ENCODE results near the gene UMODL1.

Gene UMODL1, protein sequence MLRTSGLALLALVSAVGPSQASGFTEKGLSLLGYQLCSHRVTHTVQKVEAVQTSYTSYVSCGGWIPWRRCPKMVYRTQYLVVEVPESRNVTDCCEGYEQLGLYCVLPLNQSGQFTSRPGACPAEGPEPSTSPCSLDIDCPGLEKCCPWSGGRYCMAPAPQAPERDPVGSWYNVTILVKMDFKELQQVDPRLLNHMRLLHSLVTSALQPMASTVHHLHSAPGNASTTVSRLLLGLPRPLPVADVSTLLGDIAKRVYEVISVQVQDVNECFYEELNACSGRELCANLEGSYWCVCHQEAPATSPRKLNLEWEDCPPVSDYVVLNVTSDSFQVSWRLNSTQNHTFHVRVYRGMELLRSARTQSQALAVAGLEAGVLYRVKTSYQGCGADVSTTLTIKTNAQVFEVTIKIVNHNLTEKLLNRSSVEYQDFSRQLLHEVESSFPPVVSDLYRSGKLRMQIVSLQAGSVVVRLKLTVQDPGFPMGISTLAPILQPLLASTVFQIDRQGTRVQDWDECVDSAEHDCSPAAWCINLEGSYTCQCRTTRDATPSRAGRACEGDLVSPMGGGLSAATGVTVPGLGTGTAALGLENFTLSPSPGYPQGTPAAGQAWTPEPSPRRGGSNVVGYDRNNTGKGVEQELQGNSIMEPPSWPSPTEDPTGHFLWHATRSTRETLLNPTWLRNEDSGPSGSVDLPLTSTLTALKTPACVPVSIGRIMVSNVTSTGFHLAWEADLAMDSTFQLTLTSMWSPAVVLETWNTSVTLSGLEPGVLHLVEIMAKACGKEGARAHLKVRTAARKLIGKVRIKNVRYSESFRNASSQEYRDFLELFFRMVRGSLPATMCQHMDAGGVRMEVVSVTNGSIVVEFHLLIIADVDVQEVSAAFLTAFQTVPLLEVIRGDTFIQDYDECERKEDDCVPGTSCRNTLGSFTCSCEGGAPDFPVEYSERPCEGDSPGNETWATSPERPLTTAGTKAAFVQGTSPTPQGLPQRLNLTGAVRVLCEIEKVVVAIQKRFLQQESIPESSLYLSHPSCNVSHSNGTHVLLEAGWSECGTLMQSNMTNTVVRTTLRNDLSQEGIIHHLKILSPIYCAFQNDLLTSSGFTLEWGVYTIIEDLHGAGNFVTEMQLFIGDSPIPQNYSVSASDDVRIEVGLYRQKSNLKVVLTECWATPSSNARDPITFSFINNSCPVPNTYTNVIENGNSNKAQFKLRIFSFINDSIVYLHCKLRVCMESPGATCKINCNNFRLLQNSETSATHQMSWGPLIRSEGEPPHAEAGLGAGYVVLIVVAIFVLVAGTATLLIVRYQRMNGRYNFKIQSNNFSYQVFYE

DNA sequence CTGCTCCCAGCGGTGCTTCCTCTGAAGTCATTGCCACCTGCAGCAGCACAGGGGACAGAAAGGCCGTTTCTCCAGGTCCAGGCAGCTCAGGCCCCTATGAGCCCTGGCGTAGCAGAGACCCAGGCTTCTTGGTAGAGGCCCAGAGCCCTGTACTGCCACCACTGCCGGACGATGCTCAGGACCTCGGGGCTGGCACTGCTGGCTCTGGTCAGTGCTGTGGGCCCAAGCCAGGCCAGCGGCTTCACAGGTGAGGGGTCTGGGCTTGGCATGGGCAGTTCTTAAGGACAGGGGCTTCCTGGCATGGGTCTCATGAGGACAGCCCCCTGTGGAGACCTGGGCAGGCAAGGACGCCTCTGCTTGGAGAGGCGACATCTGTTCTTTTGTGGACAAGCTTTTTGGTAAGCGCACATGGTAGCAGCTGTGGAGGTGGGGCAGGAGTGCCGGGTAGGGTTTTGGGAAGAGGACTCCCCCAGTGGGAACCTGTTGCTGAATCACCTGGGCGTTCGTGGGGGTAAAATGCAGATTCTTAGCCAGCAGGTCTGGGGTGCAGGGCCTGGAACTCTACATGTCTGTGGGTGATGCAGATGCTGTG is at the start of gene UMODL1:
Gene UMODL1 (plus strand): TSS at position 172 of the 592 bp plus-strand sequence. CDS start 0 bp downstream, at position 172.
- peak; percentile 32 for DNase-seq

DNA sequence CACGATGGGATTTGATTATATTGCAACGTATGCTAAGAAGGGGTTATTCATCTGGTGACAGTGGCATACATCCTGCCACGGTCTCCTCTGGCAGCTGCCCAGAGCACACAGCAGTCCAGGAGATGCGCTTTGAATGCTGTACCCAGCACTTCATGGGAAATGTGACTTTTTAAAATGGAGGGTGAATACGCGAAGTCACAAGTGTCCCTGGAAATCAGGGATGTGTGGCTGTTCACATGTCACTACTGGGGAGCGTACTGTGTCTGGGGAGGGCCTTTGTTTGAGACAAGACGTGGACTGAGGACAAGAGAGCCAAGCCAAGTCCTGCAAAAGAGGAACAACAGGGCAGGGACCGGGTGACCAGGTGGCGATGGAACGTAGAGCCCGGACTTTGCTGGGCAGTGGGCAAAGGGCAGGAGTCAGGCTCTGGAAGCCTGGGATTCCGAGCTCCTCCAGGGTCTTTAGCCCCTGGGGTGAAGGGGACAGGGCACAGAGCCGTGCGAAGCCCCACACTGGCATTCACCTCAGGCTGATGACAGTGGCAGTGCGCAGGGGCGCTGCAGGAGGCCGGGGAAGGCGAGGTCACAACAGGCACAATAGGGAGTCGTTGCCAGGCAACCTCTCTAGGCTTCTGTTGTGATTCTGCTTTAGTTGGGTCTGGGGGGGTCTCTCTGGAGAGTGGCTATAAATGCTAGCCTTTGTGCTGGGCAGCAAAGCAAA is 49.6 kb upstream of the UMODL1 start:
- no peak for DNase-seq

DNA sequence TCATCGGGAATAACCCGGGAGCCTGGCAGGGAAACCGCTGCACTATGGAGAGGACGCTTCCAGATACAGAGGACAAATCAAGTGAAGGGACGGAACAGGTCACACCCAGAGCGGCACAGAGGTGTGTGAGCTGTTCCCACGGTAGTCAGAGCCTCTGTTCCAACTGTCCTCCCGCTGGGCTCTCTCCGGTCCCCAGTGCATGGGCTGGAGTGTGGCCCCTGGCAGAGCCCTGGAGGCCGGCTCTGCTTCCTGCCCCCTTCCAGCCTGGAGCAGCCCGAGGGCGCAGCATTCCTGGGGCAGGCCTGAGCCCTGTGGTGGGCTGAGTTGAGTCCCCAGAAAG is 49.1 kb upstream of the UMODL1 start:
- no peak for DNase-seq

DNA sequence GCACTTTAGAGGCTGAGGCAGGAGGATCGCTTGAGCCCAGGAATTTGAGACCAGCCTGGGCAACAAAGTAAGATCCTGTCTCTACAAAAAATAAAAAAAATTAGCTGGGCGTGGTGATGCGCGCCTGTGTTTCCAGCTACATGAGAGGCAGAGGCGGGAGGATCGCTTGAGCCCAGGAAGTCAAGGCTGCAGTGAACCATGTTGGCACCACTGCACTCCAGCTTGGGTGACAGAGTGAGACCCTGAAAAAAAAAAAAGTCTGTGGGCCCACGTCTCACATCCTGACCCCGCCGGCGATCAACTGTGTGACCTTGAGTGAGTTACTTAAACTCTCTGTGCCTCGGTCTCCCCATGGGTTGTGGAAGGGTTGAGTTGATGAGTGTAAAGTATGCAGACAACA is 48.2 kb upstream of the UMODL1 start:
- no peak for DNase-seq

DNA sequence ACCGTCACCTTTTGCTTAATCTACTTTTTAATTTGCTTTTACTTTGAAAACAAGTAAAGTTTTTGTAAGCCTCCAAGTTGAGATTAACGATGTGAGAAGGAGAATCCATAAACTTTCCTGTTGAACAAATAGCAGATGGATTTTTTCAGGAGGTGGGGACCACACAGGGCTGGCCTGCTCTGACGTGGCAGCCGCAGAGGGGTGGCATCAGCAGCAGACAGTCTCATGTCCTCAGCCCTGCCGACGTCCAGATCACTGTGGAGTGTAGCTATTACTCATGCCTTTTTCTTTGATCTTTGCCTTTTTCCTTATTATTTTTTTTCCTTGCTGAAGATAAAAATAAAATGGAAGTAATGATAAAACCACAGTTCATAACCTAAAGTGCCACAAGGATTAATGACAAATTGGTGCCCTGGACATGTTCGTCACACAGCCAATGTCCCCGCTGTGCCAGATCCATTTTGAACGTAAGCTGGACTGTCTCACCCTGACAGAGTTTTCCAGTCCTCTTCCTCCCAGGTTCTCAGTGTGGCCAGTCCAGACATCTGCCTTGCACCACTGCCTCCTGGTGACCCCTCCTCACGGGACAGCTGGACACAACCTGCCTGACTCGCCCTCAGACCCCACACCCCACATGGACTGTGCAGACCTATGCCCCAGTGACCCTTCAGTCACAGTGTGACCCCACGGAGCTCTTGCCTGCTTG is 45.6 kb upstream of the UMODL1 start:
- DNase-seq, result no peak

DNA sequence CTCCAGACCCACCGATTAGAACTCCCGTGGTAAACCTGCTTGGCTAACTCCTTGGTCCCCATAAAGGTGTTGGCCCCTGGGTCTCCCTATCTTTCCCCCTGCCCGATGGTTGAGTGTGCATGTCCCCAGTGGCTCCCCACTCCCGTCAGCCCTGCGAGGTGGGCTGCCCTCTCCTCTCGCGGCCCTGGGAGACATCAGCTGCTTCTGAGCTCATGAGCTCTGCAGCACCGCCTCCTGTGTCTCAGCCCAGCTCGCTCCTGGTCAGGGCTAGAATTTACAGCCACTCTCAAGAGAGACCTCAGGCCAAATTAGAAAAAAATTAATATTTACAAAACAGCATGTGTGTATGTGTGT is 45.1 kb upstream of the UMODL1 start:
- DNase-seq, result no peak

DNA sequence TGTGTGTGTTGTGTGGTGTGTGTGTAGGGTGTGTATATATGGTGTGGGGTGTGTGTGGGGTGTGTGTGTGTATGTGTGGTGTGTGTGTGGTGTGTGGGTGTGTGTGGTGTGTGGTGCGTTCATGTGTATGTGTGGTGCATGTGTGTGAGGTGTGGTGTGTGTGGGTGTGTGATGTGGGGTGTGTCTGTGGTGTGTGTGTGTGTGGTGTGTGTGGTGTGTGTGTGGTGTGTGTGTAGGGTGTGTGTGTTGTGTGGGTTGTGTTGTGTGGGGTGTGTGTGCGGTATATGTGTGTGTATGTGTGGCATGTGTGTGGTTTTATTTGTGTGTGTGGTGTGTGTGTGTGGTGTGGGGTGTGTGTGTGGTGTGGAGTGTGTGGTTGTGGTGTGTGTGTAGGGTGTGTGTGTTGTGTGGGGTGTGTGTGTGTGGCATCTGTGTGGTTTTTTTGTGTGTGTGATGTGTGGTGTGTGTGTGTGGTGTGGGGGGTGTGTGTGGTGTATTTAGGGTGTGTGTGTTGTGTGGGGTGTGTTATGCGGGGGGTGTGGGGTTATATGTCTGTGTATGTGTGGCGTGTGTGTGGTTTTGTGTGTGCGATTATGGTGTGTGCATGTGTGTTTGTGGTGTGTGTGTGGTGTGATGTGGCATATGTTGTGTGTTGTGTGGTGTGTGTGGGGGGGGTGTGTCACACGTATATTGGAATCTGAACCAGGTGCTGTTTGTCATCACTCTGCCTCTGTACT is 43.9 kb upstream of the UMODL1 start:
- DNase-seq, result no peak

DNA sequence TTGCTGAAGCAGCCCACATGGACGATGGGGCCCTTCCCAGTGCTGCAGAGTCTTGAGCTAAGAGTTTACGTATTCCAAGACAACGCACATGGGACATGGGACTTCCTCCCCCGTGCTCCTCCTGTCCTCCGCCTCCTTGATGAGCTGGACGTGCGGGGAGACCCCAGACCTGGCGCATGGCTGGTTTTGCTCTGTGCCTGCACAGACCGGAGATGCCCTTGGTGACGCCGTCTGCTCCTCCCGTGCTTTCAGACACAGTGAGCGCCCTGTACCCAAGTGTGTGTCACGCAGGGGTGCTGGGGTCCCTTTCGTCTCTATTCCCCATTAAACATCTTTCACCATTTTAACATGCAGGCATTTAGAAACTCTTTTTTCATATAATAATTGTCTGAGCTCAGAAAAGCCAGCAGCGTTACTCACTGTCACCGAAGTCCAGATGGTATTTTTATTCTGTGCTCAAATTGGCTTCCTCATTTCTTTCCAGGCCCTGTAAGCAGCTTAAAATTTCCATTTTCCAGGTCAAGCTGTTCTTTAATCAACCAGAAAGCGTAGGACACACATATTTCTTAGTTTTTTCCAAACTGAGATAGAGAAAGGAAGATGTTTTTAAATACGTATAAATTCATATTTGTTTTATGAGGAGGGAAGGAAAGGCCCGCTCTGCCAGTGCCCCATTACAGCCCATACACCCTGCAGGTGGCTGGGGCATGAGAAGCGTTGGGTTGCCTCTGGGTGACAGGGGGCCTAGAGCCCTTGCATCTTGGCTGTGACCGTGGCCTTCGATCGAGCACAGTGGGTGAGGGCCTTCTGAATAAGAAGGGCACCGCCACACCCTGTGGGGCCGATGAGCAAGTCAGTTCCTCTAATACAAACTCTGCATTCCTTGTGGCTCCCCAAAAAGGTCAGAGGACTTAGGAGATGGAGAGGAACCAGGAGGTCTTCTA is 43.0 kb upstream of the UMODL1 start:
- no peak for DNase-seq

DNA sequence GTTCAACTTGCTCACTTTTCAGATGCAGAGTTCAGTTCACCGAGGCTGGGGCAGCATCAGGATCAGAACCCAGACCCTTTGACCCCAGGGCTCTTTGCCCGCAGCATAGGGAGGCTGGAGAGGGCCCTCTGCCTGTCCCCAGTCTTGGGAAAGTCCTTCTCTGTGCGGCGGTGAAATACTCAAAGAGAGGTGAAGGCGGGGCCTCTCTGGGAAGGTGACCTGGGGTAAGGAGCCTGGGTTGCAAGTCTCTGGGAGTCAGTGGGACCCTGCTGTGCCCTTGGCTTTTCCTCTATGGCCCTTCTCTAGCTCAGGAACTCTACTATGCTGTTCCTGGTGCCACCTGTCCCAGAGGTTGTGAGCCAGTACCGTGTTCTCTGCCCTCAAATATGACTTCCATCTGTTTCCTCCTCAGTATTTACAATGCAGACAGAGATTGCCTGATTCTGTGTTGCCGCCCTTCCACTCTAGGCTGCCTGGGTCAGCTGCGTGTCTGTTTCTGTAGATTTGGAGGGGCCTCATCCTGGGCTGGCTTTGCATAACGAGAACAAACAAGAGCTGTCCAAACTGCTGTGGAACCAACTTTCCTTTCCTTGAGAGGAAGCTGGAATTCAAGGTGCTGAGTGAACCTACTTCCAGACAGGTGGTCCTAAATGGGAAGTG is 42.2 kb upstream of the UMODL1 start:
- DNase-seq, result no peak

DNA sequence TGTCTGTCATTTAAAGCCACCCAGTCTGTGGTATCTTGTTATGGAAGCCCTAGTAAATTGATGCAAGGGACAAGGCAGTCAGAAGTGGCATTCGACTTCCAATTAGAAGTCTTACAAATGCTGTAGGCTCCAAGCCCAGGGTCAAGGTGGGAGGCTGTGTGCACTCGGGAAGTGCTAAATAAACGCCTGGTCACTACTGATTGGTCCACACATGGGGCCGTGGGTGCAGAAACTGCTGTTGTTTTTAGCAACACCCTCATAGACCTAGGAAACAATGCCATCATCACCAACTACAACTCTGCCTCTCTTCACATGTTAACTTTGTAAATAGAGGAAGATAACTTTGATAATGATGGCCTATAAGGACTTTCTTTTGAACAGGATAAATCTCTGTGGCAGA is 40.8 kb upstream of the UMODL1 start:
- DNase-seq, result no peak

DNA sequence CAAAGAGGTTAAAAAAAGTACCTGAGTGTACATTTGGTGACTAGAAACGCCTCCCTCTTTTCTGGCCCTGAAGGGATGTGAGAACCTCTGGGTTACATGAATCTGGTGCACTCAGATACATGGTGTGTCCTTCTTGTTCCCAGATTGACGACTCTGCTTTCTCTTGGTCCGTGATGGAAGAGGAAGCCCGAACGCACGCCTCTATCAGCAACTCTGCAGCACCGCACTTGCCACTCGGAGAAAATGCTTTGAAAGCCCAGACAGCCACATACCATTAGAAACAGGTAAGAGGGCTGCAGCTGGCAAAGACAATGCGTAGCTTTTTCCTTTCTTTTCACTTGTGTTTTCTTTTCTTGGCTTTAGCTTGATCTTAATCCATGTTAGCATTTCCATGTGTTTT is 39.9 kb upstream of the UMODL1 start:
- no peak for DNase-seq

DNA sequence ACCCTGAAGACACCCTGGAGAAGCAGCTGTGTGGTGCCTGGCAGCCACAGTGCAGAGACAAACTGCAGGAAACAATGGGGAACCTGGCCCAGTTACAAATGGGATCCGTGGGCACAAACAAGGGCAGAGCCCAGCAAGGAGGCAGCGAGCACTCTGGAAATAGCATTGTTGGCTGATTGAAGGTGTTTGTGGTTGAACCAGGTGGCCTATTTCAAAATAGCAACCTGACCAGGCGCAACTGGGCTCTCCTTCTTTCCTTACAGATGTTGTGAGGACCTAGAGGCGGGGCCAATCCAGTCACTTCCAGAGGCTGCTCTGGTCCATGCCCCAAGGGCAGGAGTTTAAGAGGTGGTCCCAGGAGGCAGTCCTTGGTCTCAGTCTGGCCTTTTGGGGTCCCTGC is 39.3 kb upstream of the UMODL1 start:
- no peak for DNase-seq

DNA sequence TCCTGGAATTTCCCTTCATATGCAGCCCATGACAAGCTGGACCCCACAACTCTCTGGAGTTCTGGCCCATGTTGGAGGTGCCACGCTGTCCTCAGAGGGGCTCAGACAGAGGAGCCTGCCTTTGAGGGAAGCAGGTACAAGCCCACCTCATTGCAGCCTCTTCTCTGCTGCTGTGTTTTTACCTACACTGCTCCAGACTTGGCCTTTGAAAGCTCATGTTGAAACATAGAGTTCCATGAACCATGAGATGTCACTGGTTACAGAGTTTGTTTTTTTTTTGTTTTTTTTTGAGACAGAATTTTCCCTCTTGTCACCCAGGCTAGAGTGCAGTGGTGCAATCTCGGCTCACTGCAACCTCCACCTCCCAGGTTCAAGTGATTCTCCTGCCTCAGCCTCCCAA is 38.9 kb upstream of the UMODL1 start:
- DNase-seq, result no peak

DNA sequence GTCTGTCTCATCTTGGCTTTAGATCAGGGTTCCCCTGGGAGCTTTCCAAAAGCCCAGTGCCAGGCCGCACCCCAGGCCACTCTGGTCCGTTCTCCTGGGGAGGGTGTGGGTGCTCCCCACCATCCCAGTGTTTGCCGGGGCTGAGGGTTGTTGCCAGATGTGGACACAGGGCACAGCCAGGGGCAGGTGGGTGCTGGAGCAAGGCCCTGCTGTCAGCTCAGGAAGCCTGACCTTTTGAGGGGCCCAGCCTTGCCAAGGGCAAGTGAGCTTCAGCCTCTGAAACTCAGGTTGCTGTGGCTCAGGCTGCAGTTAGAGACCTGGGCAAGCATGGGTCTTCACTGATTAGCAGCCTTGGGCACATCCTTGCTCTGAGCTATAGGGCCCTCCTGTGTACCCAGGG is 38.1 kb upstream of the UMODL1 start:
- DNase-seq, result no peak

DNA sequence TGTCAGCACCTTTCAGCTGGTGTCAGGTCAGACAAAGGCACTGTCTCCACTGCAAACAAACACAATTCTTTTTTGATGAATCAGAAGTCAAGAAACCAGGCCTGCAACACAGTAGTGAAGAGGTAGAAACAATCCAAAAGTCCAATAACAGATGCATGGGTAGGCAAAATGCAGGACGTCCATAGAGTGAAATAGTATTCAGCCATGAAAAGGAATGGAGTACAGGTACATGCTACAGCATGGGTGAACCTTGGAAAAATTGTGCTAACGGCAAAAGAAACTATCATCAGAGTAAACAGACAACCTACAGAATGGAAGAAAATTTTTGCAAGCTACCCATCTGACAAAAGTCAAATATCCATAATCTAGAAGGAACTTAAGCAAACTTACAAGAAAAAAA is 34.8 kb upstream of the UMODL1 start:
- no peak for DNase-seq

DNA sequence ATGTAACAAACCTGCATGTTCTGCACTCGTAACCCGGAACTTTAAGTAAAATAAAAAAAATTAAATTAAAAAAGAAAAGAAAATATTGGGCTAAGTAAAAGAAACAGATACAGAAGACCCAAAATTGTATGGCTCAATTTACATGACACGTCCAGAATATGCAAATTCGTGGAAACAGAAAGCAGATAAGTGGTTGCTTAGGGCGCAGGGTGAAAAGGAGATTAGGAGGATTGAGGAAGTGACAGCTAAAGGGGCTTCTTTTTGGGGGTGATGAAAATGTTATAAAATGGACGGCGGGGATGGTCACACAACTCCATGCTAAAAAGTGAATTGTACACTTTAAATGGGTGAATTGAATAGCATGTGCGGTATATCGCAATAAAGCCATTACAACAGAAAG is 33.6 kb upstream of the UMODL1 start:
- DNase-seq, result no peak

DNA sequence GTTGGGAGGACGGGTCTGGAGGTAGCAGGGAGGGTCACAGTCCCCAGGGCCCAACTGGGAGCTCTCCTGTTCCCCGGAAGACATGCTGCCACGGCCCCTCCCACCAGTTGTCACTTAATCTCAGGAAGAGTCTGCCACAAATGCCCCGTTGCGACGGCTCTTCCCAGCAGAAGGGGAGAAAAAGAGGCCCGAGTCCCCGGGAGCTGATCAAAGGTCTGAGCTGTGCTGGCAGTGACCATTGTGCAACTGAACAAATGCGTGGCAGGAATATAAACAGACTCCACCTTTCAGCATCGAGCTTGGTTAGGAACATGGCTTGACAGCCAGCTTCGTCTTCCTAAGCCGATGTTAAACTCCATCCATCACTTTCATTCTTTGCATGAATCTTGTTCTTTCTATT is 33.2 kb upstream of the UMODL1 start:
- DNase-seq, result no peak

DNA sequence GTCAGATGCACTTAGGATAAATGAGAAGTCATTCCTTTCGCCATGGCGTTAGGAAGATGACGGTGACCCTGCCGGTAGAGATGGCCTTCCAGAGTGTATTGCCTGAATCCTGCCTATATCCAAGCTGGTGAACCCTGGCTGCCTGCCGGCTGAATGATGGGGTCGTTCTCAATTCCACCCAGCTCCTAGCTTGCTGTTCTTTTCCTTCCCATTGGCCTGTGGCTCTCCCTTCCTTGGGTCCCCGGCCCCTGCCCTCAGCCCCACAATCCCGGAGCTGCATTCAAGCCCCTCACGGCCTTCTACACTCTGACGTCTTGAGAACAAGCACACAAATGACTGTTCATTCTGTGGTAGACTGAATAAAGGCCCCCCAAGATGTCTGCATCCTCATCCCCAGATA is 32.7 kb upstream of the UMODL1 start:
- no peak for DNase-seq

DNA sequence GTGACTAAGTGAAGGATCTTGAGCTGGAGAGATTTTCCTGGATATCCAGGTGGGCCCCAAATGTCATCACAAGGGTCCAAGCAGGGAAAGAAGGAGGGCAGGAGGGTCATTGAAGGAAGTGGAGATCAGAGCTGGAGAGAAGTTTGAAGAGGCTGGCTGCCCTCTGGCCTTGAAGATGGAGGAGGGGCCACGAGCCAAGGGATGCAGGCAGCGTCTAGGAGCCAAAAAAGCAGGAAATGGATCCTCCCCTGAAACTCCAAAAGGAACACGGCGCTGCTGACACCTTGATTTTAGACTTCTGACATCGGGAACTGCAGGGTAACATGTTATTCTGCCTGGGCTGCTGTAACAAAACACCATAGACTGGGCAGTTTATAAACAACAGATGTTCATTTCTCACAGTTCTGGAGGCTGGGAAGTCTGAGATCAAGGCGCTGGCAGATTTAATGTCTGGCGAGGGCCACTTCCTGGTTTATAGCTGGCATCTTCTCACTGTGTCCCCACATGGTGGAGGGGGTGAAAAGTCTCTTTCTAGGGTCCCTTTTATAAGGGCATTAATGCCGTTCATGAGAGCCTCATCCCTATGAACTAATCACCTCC is 32.2 kb upstream of the UMODL1 start:
- DNase-seq, result peak; percentile 96
